T-helper 9 cell (primary cell): Measurements from ENCODE around the gene PDK2.

Source experiments
- DNase-seq: peaks from one replicate; pipeline ENCODE4 v3.0.0-alpha.2; 2020

The PDK2 gene

GRCh38 chr17:50120475-50121253 is 25.5 kb downstream of the PDK2 start:
- no peak for DNase-seq

GRCh38 chr17:50122945-50123344 is 27.8 kb downstream of the PDK2 start:
- no peak for DNase-seq

GRCh38 chr17:50123649-50124349 is 28.6 kb downstream of the PDK2 start:
- no peak for DNase-seq

DNA sequence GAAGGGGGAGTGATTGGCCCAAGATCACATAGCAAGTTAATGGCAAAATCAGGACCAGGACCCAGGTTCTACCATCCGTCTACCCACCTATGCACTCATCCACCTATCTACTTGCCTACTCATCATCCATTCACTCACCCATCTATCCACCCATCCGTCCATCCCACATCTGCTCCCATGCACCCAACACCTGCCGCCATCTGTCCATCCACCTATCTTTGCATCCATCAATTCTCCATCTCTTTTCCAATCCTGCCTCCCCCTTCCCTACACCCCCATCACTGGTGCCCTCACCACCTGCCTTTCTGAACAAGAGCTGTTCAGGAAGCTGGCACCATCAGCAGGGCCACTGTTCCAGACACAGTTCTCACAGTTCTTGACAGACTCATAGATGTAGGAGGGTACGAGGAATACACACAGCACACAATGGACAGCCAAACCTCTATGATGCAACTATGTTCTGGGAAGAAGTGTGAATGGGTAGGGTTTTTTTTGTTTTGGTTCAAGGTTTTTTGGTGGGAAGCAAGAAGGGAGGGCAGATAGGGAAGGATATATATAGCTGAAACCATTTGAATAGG is 30.4 kb downstream of the PDK2 start:
- DNase-seq, result no peak

DNA sequence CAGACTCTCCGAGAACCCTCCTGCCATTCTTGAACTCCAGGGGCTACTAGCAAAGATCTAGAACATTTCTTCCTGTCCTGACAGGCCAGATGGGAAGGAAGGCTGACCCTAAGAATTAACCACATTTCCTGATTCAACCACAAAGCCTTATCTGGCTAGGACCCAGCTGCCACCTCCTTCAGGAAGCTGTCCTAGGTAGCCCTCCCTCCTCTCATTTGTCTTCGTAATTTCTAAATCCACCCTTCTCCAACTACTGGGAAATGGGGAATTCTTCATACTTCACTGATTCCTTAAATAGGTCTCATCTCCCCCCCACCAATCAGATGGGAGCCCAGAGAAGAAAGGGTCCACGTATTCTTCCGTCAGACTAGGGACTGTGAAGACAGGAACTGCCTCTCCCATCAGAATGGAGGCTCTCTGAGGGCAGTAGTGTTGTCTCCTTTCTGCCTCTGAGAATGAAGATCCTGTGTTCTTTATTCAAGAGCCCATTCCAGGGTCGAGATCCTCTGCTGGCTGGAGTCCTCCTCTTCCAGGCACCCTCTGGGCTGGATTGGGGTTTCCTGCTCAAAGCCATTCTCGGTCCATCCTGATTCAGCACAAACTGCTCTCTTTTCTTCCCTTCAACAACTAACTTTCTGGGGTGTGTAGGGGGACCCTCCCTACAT is 32.7 kb downstream of the PDK2 start:
- no peak for DNase-seq

DNA sequence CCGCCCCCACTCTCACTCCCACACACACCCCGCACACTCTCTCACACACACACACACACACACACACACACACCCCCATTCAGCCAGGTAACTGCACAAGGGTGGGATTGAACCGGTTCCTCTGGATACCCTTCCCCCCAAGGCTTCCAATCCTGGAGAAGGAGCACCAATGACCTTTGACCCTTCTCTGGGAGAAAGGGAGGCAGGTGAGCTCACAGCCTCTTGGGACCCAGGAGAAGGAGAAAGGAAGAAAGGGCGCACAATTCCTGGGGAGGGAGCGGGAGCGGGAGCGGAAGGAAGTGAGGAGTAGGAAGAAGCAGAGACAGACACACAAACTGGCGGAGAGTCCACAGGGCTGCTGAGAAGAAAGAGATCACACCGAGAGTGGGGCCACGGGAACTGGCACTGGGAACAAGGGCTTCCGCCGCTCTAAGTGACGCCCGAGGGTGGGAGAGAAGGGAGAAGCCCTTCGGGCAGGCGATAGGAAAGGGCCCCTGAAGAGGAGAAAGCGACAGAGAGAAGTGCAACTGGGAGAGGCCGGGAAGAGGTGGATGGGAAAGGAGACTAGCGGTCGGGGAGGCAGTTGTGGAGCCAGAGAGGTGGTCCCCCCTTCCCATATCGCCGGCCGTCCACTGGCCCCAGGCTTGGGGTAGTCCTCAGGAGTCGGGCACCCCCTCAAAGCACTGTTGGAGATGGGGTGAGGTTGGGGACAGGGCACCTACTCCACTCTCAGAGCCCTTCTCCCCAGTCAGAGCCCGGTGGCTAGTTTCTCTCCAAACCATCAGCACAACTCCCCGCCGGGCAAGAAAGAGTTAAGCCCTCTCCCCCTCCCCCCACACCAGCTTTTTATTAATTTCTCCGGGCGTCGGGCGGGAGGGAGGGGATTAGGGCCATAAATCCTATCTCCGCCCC is 33.5 kb downstream of the PDK2 start:
- DNase-seq, result no peak

- DNase-seq, result no peak
These were observed 34.2 kb downstream of the PDK2 start for GRCh38 chr17:50129353-50129727.

DNA sequence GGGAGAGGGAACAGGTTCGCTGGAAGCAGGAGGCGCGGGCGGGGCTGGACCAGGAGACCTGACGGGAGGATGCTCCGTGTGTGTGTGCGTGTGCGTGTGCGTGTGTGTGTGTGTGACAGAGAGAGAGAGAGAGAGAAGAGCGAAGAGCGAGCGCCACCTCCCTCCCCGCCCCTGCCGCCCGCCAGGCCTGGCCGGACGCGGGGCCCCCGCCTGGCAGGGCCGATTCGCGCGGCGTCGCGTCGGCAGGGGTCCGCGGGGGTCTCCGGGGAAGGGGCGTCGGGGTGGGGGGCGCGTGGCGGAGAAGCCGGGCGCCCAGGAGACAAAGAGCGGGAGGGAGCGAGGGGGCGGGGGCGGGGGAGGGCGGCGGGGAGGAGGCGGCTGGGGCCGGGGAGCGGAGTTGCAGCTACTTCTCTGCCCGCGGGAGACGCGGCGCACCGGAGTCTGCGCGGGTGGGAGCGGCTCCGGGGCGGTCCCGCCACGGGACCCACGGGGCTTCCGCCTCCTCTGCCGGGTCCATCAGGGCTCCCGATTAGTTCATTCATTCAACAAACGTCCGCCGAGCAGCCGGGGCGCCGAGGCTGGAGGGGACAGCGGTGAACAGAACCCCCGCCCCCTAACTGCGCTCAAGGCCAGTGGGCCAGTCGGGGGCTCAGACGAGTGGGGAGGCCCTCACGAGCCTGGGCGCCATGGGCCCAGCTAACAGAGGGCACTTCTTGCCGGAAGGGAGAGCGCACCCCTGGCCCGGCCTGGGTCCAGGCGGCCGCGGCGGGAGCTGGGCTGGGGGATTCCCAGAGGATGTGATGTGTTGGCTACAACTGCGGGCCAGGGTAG is 34.8 kb downstream of the PDK2 start, which contains the start of gene SAMD14:
SAMD14 (minus strand) TSS at position 433 of the 831 bp plus-strand sequence. CDS start 5,201 bp downstream, outside the sequence.
- DNase-seq, result peak; percentile 45

DNA sequence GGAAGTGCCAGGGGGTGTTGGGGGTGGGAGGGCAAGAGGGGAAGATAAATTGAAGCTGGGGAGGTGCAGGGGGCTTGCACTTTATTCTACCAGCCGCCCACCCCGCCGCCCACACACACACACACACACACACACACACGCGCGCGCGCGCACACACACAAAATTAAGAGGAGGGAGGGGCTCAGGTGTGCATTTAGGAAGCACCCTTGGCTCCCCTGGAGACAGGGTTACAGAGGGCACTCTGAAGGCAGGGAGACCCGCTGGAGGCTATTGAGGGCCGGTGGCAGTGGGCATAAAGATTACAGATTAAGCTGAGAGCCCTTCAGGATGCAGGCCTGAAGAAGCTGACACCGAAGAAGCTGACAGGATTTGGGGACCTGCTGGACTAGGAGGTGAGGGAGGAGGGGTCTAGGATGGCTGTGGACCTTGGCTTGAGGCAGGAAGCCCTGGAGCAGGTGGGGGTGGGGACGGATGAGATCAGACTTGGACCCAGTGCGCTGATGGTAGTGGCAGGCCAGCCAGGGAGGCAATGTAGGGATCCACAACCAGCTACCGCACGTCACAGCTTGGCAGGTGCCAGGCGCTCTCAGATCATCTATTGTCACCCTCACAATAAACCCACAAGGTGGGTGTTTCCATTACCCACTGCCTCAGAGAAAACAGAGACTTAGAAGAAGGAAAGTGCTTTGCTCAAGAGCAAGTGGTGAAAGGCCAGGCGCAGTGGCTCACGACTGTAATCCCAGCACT is 35.6 kb downstream of the PDK2 start:
- DNase-seq, result no peak

GRCh38 chr17:50132104-50132794 is 37.1 kb downstream of the PDK2 start:
- DNase-seq, result no peak

DNA sequence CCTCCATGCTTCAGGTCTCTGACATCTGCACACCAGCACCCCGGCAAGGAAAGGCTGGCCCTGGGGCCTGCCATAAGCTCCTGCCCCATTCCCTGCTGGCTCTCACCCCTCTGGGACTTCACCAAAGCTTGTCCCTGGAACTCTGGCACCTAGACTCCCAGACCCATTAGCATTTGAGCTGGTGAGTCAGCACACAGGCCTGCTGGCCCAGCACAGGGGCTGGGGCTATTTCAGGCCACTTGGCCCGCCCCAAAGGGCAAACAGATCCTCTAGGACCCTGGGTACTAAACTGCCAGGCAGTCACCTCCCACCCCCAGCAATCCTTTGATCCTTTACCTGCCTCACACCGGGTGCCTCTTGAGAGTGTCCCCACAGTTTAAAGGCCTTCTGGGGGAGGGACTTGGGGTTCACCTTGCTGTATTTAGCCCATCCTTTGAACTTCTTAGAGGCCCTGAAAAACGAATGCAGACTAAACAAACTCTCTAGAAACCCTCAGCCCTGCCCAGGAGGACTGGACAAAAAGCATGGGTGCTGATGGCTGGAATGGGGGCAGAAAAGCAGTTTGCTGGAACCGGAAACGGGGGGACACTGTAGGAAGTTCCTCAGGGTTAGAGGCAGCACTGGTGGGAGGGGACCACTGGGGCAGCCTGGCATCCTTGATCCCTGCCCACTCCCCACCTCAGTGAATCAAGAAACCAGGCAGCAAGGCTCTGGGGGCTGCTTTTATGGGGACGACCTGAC is 38.0 kb downstream of the PDK2 start:
- DNase-seq, result no peak

- no peak for DNase-seq
These were observed 38.6 kb downstream of the PDK2 start for GRCh38 chr17:50133769-50134099.

DNA sequence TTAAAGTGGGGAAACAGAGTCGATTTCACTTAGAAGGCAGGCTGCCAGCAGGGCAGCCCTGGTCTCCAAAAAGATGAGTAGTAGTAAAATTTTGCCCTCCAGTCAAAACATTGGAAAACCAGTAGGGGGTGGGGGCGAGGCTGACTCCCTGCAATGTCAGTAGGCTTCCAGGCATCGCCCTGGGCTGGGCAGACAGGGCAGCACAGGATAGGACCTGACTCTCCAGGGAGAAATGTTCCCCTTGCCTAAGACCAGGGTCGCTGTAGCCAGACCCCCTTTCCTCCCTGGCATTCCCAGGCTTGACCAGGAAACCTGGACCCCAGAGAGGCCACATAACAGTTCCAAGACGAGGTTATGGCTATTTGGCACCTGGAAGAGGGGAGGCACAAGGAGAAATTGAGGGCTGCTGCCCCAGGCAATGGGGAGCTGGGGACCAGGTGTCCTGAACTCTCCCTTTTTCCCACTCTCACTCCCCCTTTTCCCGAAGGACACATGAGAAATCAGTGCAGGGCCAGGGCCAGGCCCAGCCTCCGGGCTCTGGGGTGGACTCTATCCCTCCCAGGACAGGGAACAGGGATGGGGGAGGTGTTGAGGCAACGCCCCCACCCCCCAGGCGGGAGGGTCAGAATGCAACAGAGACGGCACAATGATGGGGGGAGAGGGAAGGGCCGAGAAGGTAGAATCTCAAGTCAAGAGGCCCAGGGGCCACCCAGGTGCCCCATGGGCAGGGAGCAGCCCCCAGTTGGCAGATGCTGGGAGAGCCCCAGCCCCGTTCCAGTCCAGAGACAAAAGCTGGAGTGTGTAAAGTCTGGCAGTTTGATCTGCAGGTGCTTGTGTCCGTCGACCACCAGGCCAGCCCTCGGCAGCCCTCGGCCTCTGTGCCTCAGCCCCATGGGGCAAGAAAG is 39.3 kb downstream of the PDK2 start:
- no peak for DNase-seq

DNA sequence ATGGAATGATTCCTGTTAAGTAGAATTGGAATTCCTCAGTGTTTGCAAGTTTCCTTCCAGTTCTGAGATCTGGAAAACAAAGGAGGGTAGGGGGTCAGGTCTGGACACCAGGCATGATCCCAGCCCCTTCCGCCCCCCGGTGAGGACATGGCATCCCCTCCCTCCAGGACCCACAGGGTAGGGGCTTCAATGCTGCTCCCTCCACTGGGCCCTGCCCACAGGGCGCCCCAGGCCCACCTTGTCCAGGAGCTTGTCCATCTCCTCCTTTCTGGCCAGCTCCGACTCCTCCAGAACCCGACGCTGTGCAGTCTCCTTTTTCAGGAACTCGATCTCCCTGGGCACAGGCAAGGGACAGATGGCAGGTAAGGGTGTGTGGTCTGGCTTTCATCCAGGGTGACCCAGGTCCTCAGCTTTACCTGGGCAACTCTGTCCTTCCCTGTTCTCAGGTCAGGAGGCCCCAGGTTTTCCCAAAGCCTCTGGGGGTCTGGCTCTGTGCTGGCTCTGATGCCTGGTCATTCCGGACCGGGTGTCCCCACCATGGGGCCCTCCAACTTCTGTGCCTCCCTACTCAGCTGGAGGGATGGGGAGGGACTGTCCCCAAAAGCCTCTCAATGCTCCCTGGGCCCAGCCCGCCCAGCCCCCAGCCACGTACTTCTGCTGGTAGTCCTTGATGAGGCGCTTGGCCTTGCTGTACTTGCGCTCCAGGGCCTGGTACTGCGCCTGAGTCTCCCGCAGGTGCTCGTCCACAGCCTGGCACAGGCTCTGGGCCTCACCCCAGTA is 40.4 kb downstream of the PDK2 start:
- DNase-seq, result no peak

DNA sequence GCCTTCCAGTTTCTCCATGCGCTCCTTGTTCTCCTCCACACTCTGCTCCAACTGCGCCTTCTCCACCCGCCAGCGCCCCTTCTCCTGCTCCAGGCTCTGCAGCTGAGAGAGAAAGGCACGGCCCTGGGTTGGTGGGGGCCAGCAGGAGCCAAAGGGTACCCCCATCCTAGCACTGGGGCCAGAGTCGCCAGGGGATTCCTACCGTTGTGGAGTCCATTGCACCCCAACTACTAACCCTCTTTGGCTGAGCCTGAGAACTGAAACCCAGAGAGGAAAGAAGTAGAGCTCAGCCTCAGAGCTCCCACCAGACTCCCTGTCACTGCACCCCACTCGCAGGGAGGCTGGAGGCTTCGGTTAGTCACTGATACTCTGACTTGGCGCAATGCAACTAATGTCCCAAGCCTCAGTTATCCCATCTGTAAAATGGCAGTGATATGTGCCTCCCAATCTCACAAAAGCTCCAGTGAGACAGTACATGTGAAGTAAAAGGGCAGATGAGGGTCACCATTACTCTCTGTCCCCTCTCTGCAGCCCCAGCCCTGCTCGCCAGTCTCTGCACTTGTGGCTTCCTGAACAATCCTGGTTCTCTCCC is 41.0 kb downstream of the PDK2 start:
- DNase-seq, result no peak

- no peak for DNase-seq
These were observed 41.9 kb downstream of the PDK2 start for GRCh38 chr17:50137042-50137441.

GRCh38 chr17:50139185-50139783 is 44.1 kb downstream of the PDK2 start:
- DNase-seq, result no peak
